A549 (cell line): ENCODE data around the gene GOT1.

Source experiments
- CTCF ChIP-seq: fragments of >200 bp; sonication (Bioruptor Twin); formaldehyde crosslinking; IDR thresholded peaks from 3 replicates; pipeline ENCODE4 v1.5.1; 2016
- JUN ChIP-seq, 2 experiments: fragments of >200 bp; sonication (Bioruptor Twin); formaldehyde crosslinking; IDR thresholded peaks; 2 replicates in 1 of 2; 3 replicates in 1 of 2; pipeline ENCODE4 v1.6.1; 2016 to 2017
- MAX ChIP-seq: IDR thresholded peaks from 2 replicates; pipeline ENCODE4 v1.6.1; 2012

- TF ChIP-seq CTCF (no peak), MAX (no peak), JUN (IDR thresholded peaks at IDR 0.05) (no peak)
Measured at GRCh38 chr10:99410146-99410545, 20.3 kb downstream of the GOT1 start.
